Measurements from ENCODE around the gene SMO.

The SMO gene

GRCh38 chr7:129224251-129225205 lies 36.1 kb downstream of the SMO start, which contains the start of gene AHCYL2:
Gene AHCYL2, plus strand, starts transcription at chr7:129225030.
- TF ChIP-seq FOXP2 (optimal IDR thresholded peaks at IDR 0.05; ENCODE audit: borderline replicate concordance, extremely low read depth, extremely low read length, insufficient read depth) (peak; percentile 58), POLR2AphosphoS5 (IDR thresholded peaks at IDR 0.05; ENCODE audit: low read depth, low read length) (peak; percentile 60), TAF1 (IDR thresholded peaks at IDR 0.05; ENCODE audit: borderline replicate concordance, insufficient read depth, low read length) (no peak), REST (IDR thresholded peaks at IDR 0.05; ENCODE audit: insufficient read depth in 1 of 2, low read depth in 2 of 2, low read length in 2 of 2) (no peak), SIN3A (IDR thresholded peaks at IDR 0.05; ENCODE audit: borderline replicate concordance, insufficient read depth, low read length) (no peak)

- TF ChIP-seq REST (IDR thresholded peaks at IDR 0.05; ENCODE audit: insufficient read depth in 1 of 2, low read depth in 2 of 2, low read length in 2 of 2) (no peak), SIN3A (IDR thresholded peaks at IDR 0.05; ENCODE audit: borderline replicate concordance, insufficient read depth, low read length) (peak; percentile 58; the same call in 1 of the 2 replicates)
Measured at GRCh38 chr7:129225206-129225930, 36.9 kb downstream of the SMO start.

GRCh38 chr7:129225931-129226572 lies 37.6 kb downstream of the SMO start:
- no peak for TF ChIP-seq SIN3A (IDR thresholded peaks at IDR 0.05; ENCODE audit: borderline replicate concordance, insufficient read depth, low read length)

- TF ChIP-seq REST (IDR thresholded peaks at IDR 0.05; ENCODE audit: insufficient read depth in 1 of 2, low read depth in 2 of 2, low read length in 2 of 2) (no peak), FOXP2 (optimal IDR thresholded peaks at IDR 0.05; ENCODE audit: borderline replicate concordance, extremely low read depth, extremely low read length, insufficient read depth) (no peak), TAF1 (IDR thresholded peaks at IDR 0.05; ENCODE audit: borderline replicate concordance, insufficient read depth, low read length) (no peak), SIN3A (IDR thresholded peaks at IDR 0.05; ENCODE audit: borderline replicate concordance, insufficient read depth, low read length) (no peak), POLR2AphosphoS5 (IDR thresholded peaks at IDR 0.05; ENCODE audit: low read depth, low read length) (no peak)
Measured at GRCh38 chr7:129227646-129228578, 39.5 kb downstream of the SMO start.

- TF ChIP-seq REST (IDR thresholded peaks at IDR 0.05; ENCODE audit: insufficient read depth in 1 of 2, low read depth in 2 of 2, low read length in 2 of 2) (no peak), TAF1 (IDR thresholded peaks at IDR 0.05; ENCODE audit: borderline replicate concordance, insufficient read depth, low read length) (no peak), POLR2AphosphoS5 (IDR thresholded peaks at IDR 0.05; ENCODE audit: low read depth, low read length) (no peak), FOXP2 (optimal IDR thresholded peaks at IDR 0.05; ENCODE audit: borderline replicate concordance, extremely low read depth, extremely low read length, insufficient read depth) (no peak), SIN3A (IDR thresholded peaks at IDR 0.05; ENCODE audit: borderline replicate concordance, insufficient read depth, low read length) (no peak)
Measured at GRCh38 chr7:129228633-129229032, 40.2 kb downstream of the SMO start.

Measured in PFSK-1 (cell line).